ENCODE measurements around the gene OASL.
"Not testable (repeated sequence)": the region's sequence is repeated elsewhere in the genome, so short reads cannot be mapped to it uniquely, and the experiment has no call there.

OASL gene

GRCh38 chr12:121084229-121084628 lies 45.2 kb upstream of the OASL start:
- no peak for DNase-seq (ENCODE audit: low read depth)

GRCh38 chr12:121080909-121081308 lies 41.9 kb upstream of the OASL start:
- no peak for TF ChIP-seq CTCF (conservative IDR thresholded peaks at IDR 0.05; ENCODE audit: low read depth, low read length)
- no peak for DNase-seq (ENCODE audit: low read depth)
- no peak overlapping the region for H3K4me3 ChIP-seq (ENCODE audit: low read depth, low read length)

More at GRCh38 chr12:121084229-121084628, 45.2 kb upstream of the OASL start:
- H3K4me3 ChIP-seq (ENCODE audit: low read depth, low read length) = no peak overlapping the region
- TF ChIP-seq CTCF (conservative IDR thresholded peaks at IDR 0.05; ENCODE audit: low read depth, low read length) = no peak

GRCh38 chr12:121079736-121080272 lies 40.8 kb upstream of the OASL start:
- TF ChIP-seq CTCF (conservative IDR thresholded peaks at IDR 0.05; ENCODE audit: low read depth, low read length) = no peak
- no peak overlapping the region for H3K4me3 ChIP-seq (ENCODE audit: low read depth, low read length)
- DNase-seq (ENCODE audit: low read depth) = no peak

GRCh38 chr12:121077440-121077839 lies 38.4 kb upstream of the OASL start:
- DNase-seq (ENCODE audit: low read depth); H3K4me3 ChIP-seq (ENCODE audit: low read depth, low read length): not testable (repeated sequence)

- not testable (repeated sequence) for DNase-seq (ENCODE audit: low read depth); H3K4me3 ChIP-seq (ENCODE audit: low read depth, low read length)
Observed at GRCh38 chr12:121075911-121076310, 36.9 kb upstream of the OASL start.

- no peak overlapping the region for H3K4me3 ChIP-seq (ENCODE audit: low read depth, low read length)
- no peak for DNase-seq (ENCODE audit: low read depth)
- no peak for TF ChIP-seq CTCF (conservative IDR thresholded peaks at IDR 0.05; ENCODE audit: low read depth, low read length)
Observed at GRCh38 chr12:121072147-121072546, 33.1 kb upstream of the OASL start.

- H3K4me3 ChIP-seq (ENCODE audit: low read depth, low read length) = no peak overlapping the region
- DNase-seq (ENCODE audit: low read depth) = no peak
- no peak for TF ChIP-seq CTCF (conservative IDR thresholded peaks at IDR 0.05; ENCODE audit: low read depth, low read length)
Observed at GRCh38 chr12:121069206-121069605, 30.2 kb upstream of the OASL start.

- H3K4me3 ChIP-seq (ENCODE audit: low read depth, low read length) = no peak overlapping the region
- DNase-seq (ENCODE audit: low read depth) = no peak
- no peak for TF ChIP-seq CTCF (conservative IDR thresholded peaks at IDR 0.05; ENCODE audit: low read depth, low read length)
Observed at GRCh38 chr12:121065345-121065744, 26.3 kb upstream of the OASL start.

- DNase-seq (ENCODE audit: low read depth); H3K4me3 ChIP-seq (ENCODE audit: low read depth, low read length): not testable (repeated sequence)
Observed at GRCh38 chr12:121064586-121064985, 25.5 kb upstream of the OASL start.
